Chondrocyte (in vitro differentiated cells): ENCODE data around the gene ZBTB12. TPM values are rescaled to one million over a fixed set of nuclear protein-coding genes. Genes with fewer than 3 reads are reported as not detected.
A peak's percentile ranks its signal among the peaks of the same experiment; 100 is the strongest.
"Not testable (repeated sequence)": the region's sequence is repeated elsewhere in the genome, so short reads cannot be mapped to it uniquely, and the experiment has no call there.

ENCODE experiments used
- DNase-seq: peaks from one replicate; pipeline ENCODE4 v3.0.0; 2021; ENCODE audit warnings: mixed read lengths, low spot score
- H3K27ac Mint-ChIP-seq: one replicate; pipeline ENCODE4 v1.8.0; 2021; ENCODE audit warnings: mild to moderate bottlenecking, moderate library complexity, mixed read lengths; ENCODE audit not compliant: unreplicated experiment
- H3K27me3 Mint-ChIP-seq: 2 replicates; pipeline ENCODE4 v1.8.0; 2021; ENCODE audit warnings: low read depth, mixed read lengths
- H3K36me3 Mint-ChIP-seq: 2 replicates; pipeline ENCODE4 v1.8.0; 2021; ENCODE audit warnings: low read depth, mixed read lengths
- H3K4me1 Mint-ChIP-seq: 2 replicates; pipeline ENCODE4 v1.8.0; 2021; ENCODE audit warnings: low read depth, mild to moderate bottlenecking, mixed read lengths
- H3K4me3 Mint-ChIP-seq: one replicate; pipeline ENCODE4 v1.8.0; 2021; ENCODE audit warnings: mild to moderate bottlenecking, moderate library complexity, mixed read lengths; ENCODE audit not compliant: unreplicated experiment
- H3K9me3 Mint-ChIP-seq: 2 replicates; pipeline ENCODE4 v1.8.0; 2021; ENCODE audit warnings: low read depth, mixed read lengths
- CTCF ChIP-seq: fragments of 200-600 bp; sonication (generic); IDR thresholded peaks from 2 replicates; pipeline ENCODE4 v1.5.0; 2021; ENCODE audit warnings: antibody characterized with exemption, mild to moderate bottlenecking, moderate library complexity
- total RNA-seq: library from RNA; stranded (reverse); gene quantifications from 3 replicates; pipeline ENCODE4 v1.2.1, GENCODE V29; 2021

The ZBTB12 gene
- total RNA-seq, 1 donor from 2014 or later = 6.7 TPM

GRCh38 chr6:31865205-31866118 is 36.4 kb downstream of the ZBTB12 start:
- no peaks in the 10 kb centered on the region for H3K27me3 Mint-ChIP-seq

GRCh38 chr6:31864818-31865204 is 37.1 kb downstream of the ZBTB12 start:
- DNase-seq = no peak
- Mint-ChIP-seq H3K36me3 (peaks cover 4% of the 10 kb centered on the region), H3K27ac (no peak overlapping the region), H3K4me1 (peaks cover 20% of the 10 kb centered on the region), H3K9me3 (no peaks in the 10 kb centered on the region), H3K4me3 (no peak overlapping the region), H3K27me3 (no peaks in the 10 kb centered on the region)
- no peak for TF ChIP-seq CTCF

More at GRCh38 chr6:31865205-31866118, 36.4 kb downstream of the ZBTB12 start:
- Mint-ChIP-seq H3K36me3 (no peaks in the 10 kb centered on the region), H3K27ac (no peak overlapping the region), H3K4me3 (no peak overlapping the region), H3K9me3 (no peaks in the 10 kb centered on the region), H3K4me1 (peaks cover 20% of the 10 kb centered on the region)
- DNase-seq = no peak
- TF ChIP-seq CTCF = no peak

- DNase-seq, H3K9me3 Mint-ChIP-seq, H3K36me3 Mint-ChIP-seq, H3K27me3 Mint-ChIP-seq: not testable (repeated sequence)
- Mint-ChIP-seq H3K4me1 (peaks cover 20% of the 10 kb centered on the region), H3K27ac (peak overlapping the region; percentile 98), H3K4me3 (peak overlapping the region; percentile 96)
These were observed 37.7 kb downstream of the ZBTB12 start for GRCh38 chr6:31864123-31864562.

GRCh38 chr6:31862344-31863235 is 39.3 kb downstream of the ZBTB12 start, which contains the start of gene NEU1:
Gene NEU1 (minus strand): TSS chr6:31862821. CDS start chr6:31862776, 45 bp downstream.
- peaks cover 11% of the 10 kb centered on the region for H3K36me3 Mint-ChIP-seq
- no peak for TF ChIP-seq CTCF
- H3K9me3 Mint-ChIP-seq = no peaks in the 10 kb centered on the region
- H3K4me1 Mint-ChIP-seq = peaks cover 20% of the 10 kb centered on the region
- peak; percentile 100 for DNase-seq
- H3K4me3 Mint-ChIP-seq = peak within 1 kb of the TSS; percentile 96
- H3K27me3 Mint-ChIP-seq = no peaks in the 10 kb centered on the region
- peak within 1 kb of the TSS; percentile 98 for H3K27ac Mint-ChIP-seq

- H3K27ac Mint-ChIP-seq = peak overlapping the region; percentile 98
- H3K4me1 Mint-ChIP-seq = peaks cover 20% of the 10 kb centered on the region
- peaks cover 13% of the 10 kb centered on the region for H3K36me3 Mint-ChIP-seq
- H3K9me3 Mint-ChIP-seq = no peaks in the 10 kb centered on the region
- no peaks in the 10 kb centered on the region for H3K27me3 Mint-ChIP-seq
- no peak for DNase-seq
- no peak for TF ChIP-seq CTCF
- peak overlapping the region; percentile 96 for H3K4me3 Mint-ChIP-seq
These were observed 40.0 kb downstream of the ZBTB12 start for GRCh38 chr6:31861919-31862343.
